Measurements from ENCODE around the gene TMEM191B. TPM values are rescaled to one million over a fixed set of nuclear protein-coding genes. Genes with fewer than 3 reads are reported as not detected.
"Not testable (repeated sequence)": the region's sequence is repeated elsewhere in the genome, so short reads cannot be mapped to it uniquely, and the experiment has no call there.

The TMEM191B gene
- polyA plus RNA-seq, 3 donors: 1.8 to 6.7 (median 2.8) TPM

- H3K79me2 ChIP-seq (ENCODE audit: insufficient read depth, low read length); intact Hi-C loops (cut with micrococcal nuclease); H3K27me3 ChIP-seq (ENCODE audit: control insufficient read depth in 2 of 2, insufficient read depth in 2 of 2, low read length in 2 of 2); H2AFZ ChIP-seq (ENCODE audit: insufficient read depth, low read depth, low read length, poor library complexity, severe bottlenecking); H3K9me3 ChIP-seq (replicated peaks in 1 of 2; ENCODE audit: control insufficient read depth in 1 of 2, insufficient read depth in 1 of 2, low read length in 2 of 2); H3K27ac Mint-ChIP-seq; H4K20me1 ChIP-seq (ENCODE audit: insufficient read depth, low read length); H3K9me3 Mint-ChIP-seq; H3K36me3 ChIP-seq (replicated peaks in 1 of 2; ENCODE audit: control insufficient read depth in 1 of 2, insufficient read depth in 2 of 2, low read length in 2 of 2); H3K4me3 ChIP-seq (replicated peaks in 1 of 3; ENCODE audit: low read depth in 2 of 3, low read length in 3 of 3); H3K36me3 Mint-ChIP-seq; H3K4me1 Mint-ChIP-seq; DNase-seq; H3K4me1 ChIP-seq (ENCODE audit: control insufficient read depth in 1 of 2, insufficient read depth in 2 of 2, low read length in 2 of 2); H3K27ac ChIP-seq (ENCODE audit: low read depth in 1 of 2, low read length in 2 of 2); H3K4me3 Mint-ChIP-seq; H3K9ac ChIP-seq (ENCODE audit: insufficient read depth, low read length, poor library complexity, severe bottlenecking); H3K4me2 ChIP-seq (replicated peaks; ENCODE audit: extremely low read depth, low read length, poor library complexity, severe bottlenecking); H3K27me3 Mint-ChIP-seq (ENCODE audit: low read depth in 3 of 3): not testable (repeated sequence)
- WGBS (ENCODE audit: insufficient coverage): no CpG with 5 or more reads among the region's 6 CpGs
Measured at GRCh38 chr22:18558939-18559338, 31.3 kb downstream of the TMEM191B start.

DNA sequence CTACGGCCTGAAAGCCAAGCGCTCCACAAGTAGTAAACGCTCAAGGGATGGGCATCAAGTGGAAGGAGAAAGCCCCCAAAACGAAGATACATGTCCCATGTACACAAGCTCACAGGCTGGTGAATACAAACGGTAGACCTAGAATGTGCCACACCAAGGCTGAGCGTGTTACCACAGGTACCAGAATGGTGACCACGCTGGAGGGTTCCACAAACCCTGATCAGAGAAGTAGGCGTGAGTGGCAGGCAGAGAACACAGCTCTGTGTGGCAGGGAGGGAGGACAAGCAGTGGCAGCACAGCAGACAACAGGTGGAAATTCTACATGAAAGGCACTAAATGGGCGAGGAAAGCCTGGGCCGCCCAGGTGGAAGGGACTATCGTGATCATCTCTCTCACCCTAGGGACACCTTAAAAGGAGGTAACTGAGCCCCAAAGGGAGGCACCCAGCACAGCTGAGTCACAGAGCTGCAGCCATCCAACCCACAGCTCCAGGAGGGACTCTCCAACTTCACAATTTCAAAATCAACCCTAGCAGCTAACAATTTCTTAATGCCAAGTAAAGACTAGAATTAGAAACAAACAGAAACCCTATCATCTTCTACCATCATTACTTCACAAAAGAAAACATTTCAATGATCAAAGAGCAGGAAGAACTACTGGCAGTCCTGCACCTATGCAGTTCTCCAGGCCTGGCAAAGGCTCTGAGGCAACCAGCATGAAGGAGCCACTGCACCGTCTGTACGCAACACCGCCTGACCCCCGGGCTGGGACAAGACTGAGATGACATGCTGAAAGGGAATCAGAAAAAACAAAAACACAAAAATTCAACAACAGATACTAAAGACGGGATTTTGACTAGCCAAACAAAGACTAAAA lies 32.7 kb downstream of the TMEM191B start:
- H3K4me3 ChIP-seq (replicated peaks in 1 of 3; ENCODE audit: low read depth in 2 of 3, low read length in 3 of 3); H3K36me3 Mint-ChIP-seq; H3K4me3 Mint-ChIP-seq; intact Hi-C loops (cut with micrococcal nuclease); H3K27me3 Mint-ChIP-seq (ENCODE audit: low read depth in 3 of 3); H3K4me2 ChIP-seq (replicated peaks; ENCODE audit: extremely low read depth, low read length, poor library complexity, severe bottlenecking); H3K36me3 ChIP-seq (replicated peaks in 1 of 2; ENCODE audit: control insufficient read depth in 1 of 2, insufficient read depth in 2 of 2, low read length in 2 of 2); H3K79me2 ChIP-seq (ENCODE audit: insufficient read depth, low read length); H3K4me1 Mint-ChIP-seq; H3K27ac Mint-ChIP-seq; H2AFZ ChIP-seq (ENCODE audit: insufficient read depth, low read depth, low read length, poor library complexity, severe bottlenecking); H3K9me3 ChIP-seq (replicated peaks in 1 of 2; ENCODE audit: control insufficient read depth in 1 of 2, insufficient read depth in 1 of 2, low read length in 2 of 2); H3K9ac ChIP-seq (ENCODE audit: insufficient read depth, low read length, poor library complexity, severe bottlenecking); DNase-seq; H3K9me3 Mint-ChIP-seq; H4K20me1 ChIP-seq (ENCODE audit: insufficient read depth, low read length); H3K27ac ChIP-seq (ENCODE audit: low read depth in 1 of 2, low read length in 2 of 2); H3K27me3 ChIP-seq (ENCODE audit: control insufficient read depth in 2 of 2, insufficient read depth in 2 of 2, low read length in 2 of 2); H3K4me1 ChIP-seq (ENCODE audit: control insufficient read depth in 1 of 2, insufficient read depth in 2 of 2, low read length in 2 of 2): not testable (repeated sequence)
- whole genome bisulfite sequencing (ENCODE audit: insufficient coverage): no CpG with 5 or more reads among the region's 16 CpGs

DNA sequence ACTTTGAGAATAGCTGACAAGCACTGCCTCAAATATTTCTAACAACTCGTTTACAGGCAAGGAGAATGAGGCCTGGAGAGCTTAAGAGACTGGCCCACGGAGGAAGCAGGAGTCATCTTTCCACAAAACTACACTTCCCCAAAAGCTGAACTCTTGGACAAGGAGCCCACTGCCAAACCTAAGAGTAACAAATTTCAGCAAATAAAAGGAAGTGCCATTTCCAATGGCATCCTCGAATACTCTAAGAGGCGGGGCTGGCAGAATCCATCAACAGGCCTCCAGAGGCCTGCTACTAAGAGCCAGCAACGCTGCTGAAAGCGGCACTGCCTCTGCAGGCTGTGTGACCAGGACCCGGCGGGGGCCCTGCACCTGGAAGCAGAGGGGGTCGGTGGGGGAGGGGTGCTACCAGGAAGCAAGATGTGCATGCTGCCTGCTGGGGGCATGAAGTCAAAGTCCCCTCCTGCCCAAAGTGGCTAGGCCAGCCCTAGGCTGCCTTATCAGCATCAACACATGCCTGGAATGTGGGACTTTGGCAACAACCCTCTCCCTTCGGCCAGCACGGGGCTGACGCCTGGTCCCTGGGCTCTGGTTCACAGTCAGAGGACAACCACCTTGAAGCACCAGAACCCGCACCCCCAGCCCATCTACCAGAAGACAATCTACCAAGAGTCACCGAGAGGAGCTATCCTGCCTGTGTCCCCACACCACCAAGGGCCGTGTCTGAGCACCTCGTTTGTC lies 43.1 kb downstream of the TMEM191B start:
- H3K36me3 Mint-ChIP-seq; H3K79me2 ChIP-seq (ENCODE audit: insufficient read depth, low read length); H3K36me3 ChIP-seq (replicated peaks in 1 of 2; ENCODE audit: control insufficient read depth in 1 of 2, insufficient read depth in 2 of 2, low read length in 2 of 2); H2AFZ ChIP-seq (ENCODE audit: insufficient read depth, low read depth, low read length, poor library complexity, severe bottlenecking); H3K27me3 Mint-ChIP-seq (ENCODE audit: low read depth in 3 of 3); H3K27ac ChIP-seq (ENCODE audit: low read depth in 1 of 2, low read length in 2 of 2); H3K9me3 Mint-ChIP-seq; H3K4me3 Mint-ChIP-seq; H4K20me1 ChIP-seq (ENCODE audit: insufficient read depth, low read length); H3K9ac ChIP-seq (ENCODE audit: insufficient read depth, low read length, poor library complexity, severe bottlenecking); H3K27me3 ChIP-seq (ENCODE audit: control insufficient read depth in 2 of 2, insufficient read depth in 2 of 2, low read length in 2 of 2); H3K9me3 ChIP-seq (replicated peaks in 1 of 2; ENCODE audit: control insufficient read depth in 1 of 2, insufficient read depth in 1 of 2, low read length in 2 of 2); DNase-seq; H3K4me1 Mint-ChIP-seq; H3K27ac Mint-ChIP-seq; H3K4me3 ChIP-seq (replicated peaks in 1 of 3; ENCODE audit: low read depth in 2 of 3, low read length in 3 of 3); intact Hi-C loops (cut with micrococcal nuclease); H3K4me2 ChIP-seq (replicated peaks; ENCODE audit: extremely low read depth, low read length, poor library complexity, severe bottlenecking); H3K4me1 ChIP-seq (ENCODE audit: control insufficient read depth in 1 of 2, insufficient read depth in 2 of 2, low read length in 2 of 2): not testable (repeated sequence)
- WGBS (ENCODE audit: insufficient coverage): no CpG with 5 or more reads among the region's 16 CpGs

DNA sequence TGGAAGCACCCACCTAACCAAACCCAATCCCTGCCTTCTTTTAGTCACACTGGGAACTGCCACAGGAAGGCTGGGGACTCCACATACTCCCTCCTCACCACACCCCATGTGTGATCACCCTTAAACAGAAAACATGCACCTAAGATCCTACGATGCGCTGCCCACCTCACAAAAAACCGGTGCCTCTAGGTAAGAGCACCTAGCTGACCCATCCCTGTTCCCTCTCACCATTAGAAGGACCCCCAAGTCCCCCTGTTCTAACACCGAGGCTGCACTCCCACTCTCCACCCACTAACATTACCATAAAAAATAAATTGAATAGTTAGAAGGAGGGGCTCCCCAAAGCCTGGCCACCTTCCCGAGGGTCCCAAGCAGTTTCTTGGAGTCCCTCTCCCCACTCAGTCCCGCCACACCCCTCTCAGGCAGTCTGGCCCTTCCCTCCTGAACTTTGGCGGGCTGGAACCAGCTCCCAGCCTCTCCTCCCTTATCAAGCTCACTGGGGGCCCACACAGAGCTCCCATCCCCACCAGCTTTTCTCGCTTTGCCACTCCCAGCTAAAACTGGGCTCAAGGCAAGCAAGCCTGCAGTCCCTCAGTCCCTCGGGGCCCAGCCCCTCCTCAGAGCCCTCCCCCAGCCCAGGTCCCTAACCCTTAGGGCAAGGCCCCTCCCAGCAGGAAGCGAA lies 46.0 kb downstream of the TMEM191B start:
- H3K4me2 ChIP-seq (replicated peaks; ENCODE audit: extremely low read depth, low read length, poor library complexity, severe bottlenecking); H3K9me3 Mint-ChIP-seq; H3K9ac ChIP-seq (ENCODE audit: insufficient read depth, low read length, poor library complexity, severe bottlenecking); DNase-seq; H3K4me3 ChIP-seq (replicated peaks in 1 of 3; ENCODE audit: low read depth in 2 of 3, low read length in 3 of 3); H2AFZ ChIP-seq (ENCODE audit: insufficient read depth, low read depth, low read length, poor library complexity, severe bottlenecking); H3K27me3 ChIP-seq (ENCODE audit: control insufficient read depth in 2 of 2, insufficient read depth in 2 of 2, low read length in 2 of 2); H4K20me1 ChIP-seq (ENCODE audit: insufficient read depth, low read length); H3K79me2 ChIP-seq (ENCODE audit: insufficient read depth, low read length); H3K27me3 Mint-ChIP-seq (ENCODE audit: low read depth in 3 of 3); H3K4me3 Mint-ChIP-seq; H3K9me3 ChIP-seq (replicated peaks in 1 of 2; ENCODE audit: control insufficient read depth in 1 of 2, insufficient read depth in 1 of 2, low read length in 2 of 2); intact Hi-C loops (cut with micrococcal nuclease); H3K27ac ChIP-seq (ENCODE audit: low read depth in 1 of 2, low read length in 2 of 2); H3K4me1 ChIP-seq (ENCODE audit: control insufficient read depth in 1 of 2, insufficient read depth in 2 of 2, low read length in 2 of 2); H3K36me3 ChIP-seq (replicated peaks in 1 of 2; ENCODE audit: control insufficient read depth in 1 of 2, insufficient read depth in 2 of 2, low read length in 2 of 2); H3K36me3 Mint-ChIP-seq; H3K4me1 Mint-ChIP-seq: not testable (repeated sequence)
- peak overlapping the region in 1 of 7 donors; percentile 68 for H3K27ac Mint-ChIP-seq
- no CpG with 5 or more reads among the region's 10 CpGs for WGBS (ENCODE audit: insufficient coverage)
